SK-N-SH (cell line): ENCODE results near the gene EMP1.

Experiments used
- EP300 ChIP-seq, 2 experiments: IDR thresholded peaks; 2 replicates each; pipeline versions ENCODE4 v1.4.0 to v1.6.1; 2012; ENCODE audit warnings: borderline replicate concordance in 1 of 2, low read depth in 1 of 2, low read length in 1 of 2
- GABPA ChIP-seq: IDR thresholded peaks from 2 replicates; pipeline ENCODE4 v1.4.0; 2012; ENCODE audit warnings: low read depth, mild to moderate bottlenecking
- JUND ChIP-seq: IDR thresholded peaks from 2 replicates; pipeline ENCODE4 v1.4.0; 2012
- RFX5 ChIP-seq: IDR thresholded peaks from 2 replicates; pipeline ENCODE4 v1.6.1; 2012; ENCODE audit warnings: mild to moderate bottlenecking, improper control_type of control experiment, low read length
- SMC3 ChIP-seq: IDR thresholded peaks from 2 replicates; pipeline ENCODE4 v1.6.1; 2012; ENCODE audit warnings: low read depth, low read length, improper control_type of control experiment
- TCF12 ChIP-seq: IDR thresholded peaks from 2 replicates; pipeline ENCODE4 v1.4.0; 2012
- TF ChIP-seq, protein P1 (sequence below): fragments of 200-600 bp; sonication (generic); IDR thresholded peaks from 2 replicates; pipeline ENCODE4 v1.6.1; 2017; ENCODE audit warnings: antibody characterized with exemption, mild to moderate bottlenecking, moderate library complexity
- TF ChIP-seq, protein P2 (sequence below): IDR thresholded peaks from 2 replicates; pipeline ENCODE4; 2012
- TF ChIP-seq, protein P3 (sequence below): fragments of 150-350 bp; IDR thresholded peaks from 2 replicates; pipeline ENCODE4 v1.6.1; 2016; ENCODE audit warnings: mild to moderate bottlenecking, low read depth, low read length

DNA sequence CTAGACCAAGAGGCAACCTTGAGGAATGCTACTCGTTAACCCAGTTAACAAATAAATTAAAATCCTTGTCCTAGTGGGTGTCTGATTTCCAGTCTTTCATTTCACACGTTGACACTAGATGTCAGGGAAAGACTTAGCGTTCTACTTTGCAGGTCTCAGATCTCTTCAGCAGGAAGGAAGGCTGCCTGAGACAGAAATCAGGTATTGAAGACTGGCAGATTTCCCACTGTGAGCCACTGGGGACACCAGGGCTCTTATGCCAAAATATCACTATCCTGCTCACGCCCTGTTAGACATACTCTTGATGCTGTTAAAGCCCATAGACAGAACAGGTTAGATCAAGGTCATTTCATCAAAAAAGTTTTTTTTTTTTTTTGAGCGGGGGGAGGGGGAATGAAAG lies 33.0 kb downstream of the EMP1 start:
- TF ChIP-seq, protein P1, sequence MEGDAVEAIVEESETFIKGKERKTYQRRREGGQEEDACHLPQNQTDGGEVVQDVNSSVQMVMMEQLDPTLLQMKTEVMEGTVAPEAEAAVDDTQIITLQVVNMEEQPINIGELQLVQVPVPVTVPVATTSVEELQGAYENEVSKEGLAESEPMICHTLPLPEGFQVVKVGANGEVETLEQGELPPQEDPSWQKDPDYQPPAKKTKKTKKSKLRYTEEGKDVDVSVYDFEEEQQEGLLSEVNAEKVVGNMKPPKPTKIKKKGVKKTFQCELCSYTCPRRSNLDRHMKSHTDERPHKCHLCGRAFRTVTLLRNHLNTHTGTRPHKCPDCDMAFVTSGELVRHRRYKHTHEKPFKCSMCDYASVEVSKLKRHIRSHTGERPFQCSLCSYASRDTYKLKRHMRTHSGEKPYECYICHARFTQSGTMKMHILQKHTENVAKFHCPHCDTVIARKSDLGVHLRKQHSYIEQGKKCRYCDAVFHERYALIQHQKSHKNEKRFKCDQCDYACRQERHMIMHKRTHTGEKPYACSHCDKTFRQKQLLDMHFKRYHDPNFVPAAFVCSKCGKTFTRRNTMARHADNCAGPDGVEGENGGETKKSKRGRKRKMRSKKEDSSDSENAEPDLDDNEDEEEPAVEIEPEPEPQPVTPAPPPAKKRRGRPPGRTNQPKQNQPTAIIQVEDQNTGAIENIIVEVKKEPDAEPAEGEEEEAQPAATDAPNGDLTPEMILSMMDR = no peak
- TF ChIP-seq JUND = no peak
- TF ChIP-seq GABPA = no peak
- TF ChIP-seq TCF12 = no peak
- TF ChIP-seq SMC3 = no peak
- no peak for TF ChIP-seq RFX5
- no peak for TF ChIP-seq EP300 (IDR thresholded peaks at IDR 0.05; ENCODE audit: borderline replicate concordance in 1 of 2, low read depth in 1 of 2, low read length in 1 of 2)
- TF ChIP-seq, protein P2, sequence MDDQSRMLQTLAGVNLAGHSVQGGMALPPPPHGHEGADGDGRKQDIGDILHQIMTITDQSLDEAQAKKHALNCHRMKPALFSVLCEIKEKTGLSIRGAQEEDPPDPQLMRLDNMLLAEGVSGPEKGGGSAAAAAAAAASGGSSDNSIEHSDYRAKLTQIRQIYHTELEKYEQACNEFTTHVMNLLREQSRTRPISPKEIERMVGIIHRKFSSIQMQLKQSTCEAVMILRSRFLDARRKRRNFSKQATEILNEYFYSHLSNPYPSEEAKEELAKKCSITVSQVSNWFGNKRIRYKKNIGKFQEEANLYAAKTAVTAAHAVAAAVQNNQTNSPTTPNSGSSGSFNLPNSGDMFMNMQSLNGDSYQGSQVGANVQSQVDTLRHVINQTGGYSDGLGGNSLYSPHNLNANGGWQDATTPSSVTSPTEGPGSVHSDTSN = no peak
- TF ChIP-seq, protein P3, sequence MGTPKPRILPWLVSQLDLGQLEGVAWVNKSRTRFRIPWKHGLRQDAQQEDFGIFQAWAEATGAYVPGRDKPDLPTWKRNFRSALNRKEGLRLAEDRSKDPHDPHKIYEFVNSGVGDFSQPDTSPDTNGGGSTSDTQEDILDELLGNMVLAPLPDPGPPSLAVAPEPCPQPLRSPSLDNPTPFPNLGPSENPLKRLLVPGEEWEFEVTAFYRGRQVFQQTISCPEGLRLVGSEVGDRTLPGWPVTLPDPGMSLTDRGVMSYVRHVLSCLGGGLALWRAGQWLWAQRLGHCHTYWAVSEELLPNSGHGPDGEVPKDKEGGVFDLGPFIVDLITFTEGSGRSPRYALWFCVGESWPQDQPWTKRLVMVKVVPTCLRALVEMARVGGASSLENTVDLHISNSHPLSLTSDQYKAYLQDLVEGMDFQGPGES = no peak
